H9 (cell line): ENCODE results near the gene WBP2. TPM values are rescaled to one million over a fixed set of nuclear protein-coding genes. Genes with fewer than 3 reads are reported as not detected.

ENCODE experiments used
- DNase-seq: peaks from one replicate; pipeline ENCODE4 v3.0.0-alpha.2; 2017
- H2AFZ ChIP-seq: one replicate; pipeline ENCODE4 v1.6.1; 2013; ENCODE audit warnings: mild to moderate bottlenecking, low read length, control low read depth, moderate library complexity
- H2AK5ac ChIP-seq: 2 replicates; pipeline ENCODE4 v1.6.1; 2013; ENCODE audit warnings: low read length, control low read depth, mixed read lengths; ENCODE audit not compliant: insufficient read length
- H2BK120ac ChIP-seq: one replicate; pipeline ENCODE4 v1.6.1; 2013; ENCODE audit warnings: low read depth, mild to moderate bottlenecking, low read length, control low read depth, inconsistent platforms; ENCODE audit not compliant: poor library complexity, severe bottlenecking
- H2BK12ac ChIP-seq: 2 replicates; pipeline ENCODE4 v1.6.1; 2013; ENCODE audit warnings: low read length, control low read depth, mixed read lengths, low read depth; ENCODE audit not compliant: insufficient read length
- H2BK15ac ChIP-seq: 2 replicates; pipeline ENCODE4 v1.6.1; 2013; ENCODE audit warnings: low read depth, low read length, control low read depth
- H2BK20ac ChIP-seq: one replicate; pipeline ENCODE4 v1.6.1; 2013; ENCODE audit warnings: low read depth, mild to moderate bottlenecking, low read length, control low read depth, inconsistent platforms; ENCODE audit not compliant: poor library complexity, severe bottlenecking
- H2BK5ac ChIP-seq: 2 replicates; pipeline ENCODE4 v1.6.1; 2013; ENCODE audit warnings: low read length, control low read depth, mixed read lengths; ENCODE audit not compliant: insufficient read length
- H3K14ac ChIP-seq: 2 replicates; pipeline ENCODE4 v1.6.1; 2013; ENCODE audit warnings: low read length, control low read depth; ENCODE audit not compliant: insufficient read depth
- H3K18ac ChIP-seq: 2 replicates; pipeline ENCODE4 v1.6.1; 2013; ENCODE audit warnings: low read depth, mild to moderate bottlenecking, mixed read lengths, low read length, control low read depth; ENCODE audit not compliant: insufficient read length
- H3K23ac ChIP-seq: 2 replicates; pipeline ENCODE4 v1.6.1; 2013; ENCODE audit warnings: low read length, control low read depth, mixed read lengths, low read depth; ENCODE audit not compliant: insufficient read length
- H3K23me2 ChIP-seq: 2 replicates; pipeline ENCODE4 v1.6.1; 2013; ENCODE audit warnings: low read depth, mild to moderate bottlenecking, mixed read lengths, low read length, control low read depth; ENCODE audit not compliant: insufficient read length, poor library complexity, severe bottlenecking
- H3K27ac ChIP-seq: 2 replicates; pipeline ENCODE4 v1.5.1; 2013; ENCODE audit warnings: low read length, control low read depth, mixed read lengths, low read depth; ENCODE audit not compliant: insufficient read length
- H3K27me3 ChIP-seq: 2 replicates; pipeline ENCODE4 v1.6.1; 2013; ENCODE audit warnings: low read length, control low read depth, inconsistent platforms; ENCODE audit not compliant: insufficient read depth
- H3K4ac ChIP-seq: 2 replicates; pipeline ENCODE4 v1.6.1; 2013; ENCODE audit warnings: low read depth, mild to moderate bottlenecking, control low read depth, inconsistent platforms, low read length, moderate library complexity
- H3K4me1 ChIP-seq: 2 replicates; pipeline ENCODE4 v1.6.1; 2013; ENCODE audit warnings: low read length, control low read depth, inconsistent platforms; ENCODE audit not compliant: insufficient read depth
- H3K4me2 ChIP-seq: 2 replicates; pipeline ENCODE4 v1.6.1; 2013; ENCODE audit warnings: low read length, control low read depth, mixed read lengths; ENCODE audit not compliant: insufficient read length, insufficient read depth
- H3K56ac ChIP-seq: 2 replicates; pipeline ENCODE4 v1.6.1; 2013; ENCODE audit warnings: low read depth, mild to moderate bottlenecking, mixed read lengths, low read length, control low read depth; ENCODE audit not compliant: insufficient read length
- H3K79me1 ChIP-seq: 2 replicates; pipeline ENCODE4 v1.6.1; 2013; ENCODE audit warnings: low read depth, mild to moderate bottlenecking, moderate library complexity, low read length, control low read depth, inconsistent platforms; ENCODE audit not compliant: insufficient read depth, poor library complexity, severe bottlenecking
- H3K79me2 ChIP-seq: 2 replicates; pipeline ENCODE4 v1.6.1; 2013; ENCODE audit warnings: low read length, control low read depth, inconsistent platforms; ENCODE audit not compliant: insufficient read depth
- H3K9ac ChIP-seq: 2 replicates; pipeline ENCODE4 v1.6.1; 2013; ENCODE audit warnings: low read length, control low read depth, mixed read lengths; ENCODE audit not compliant: insufficient read length; ENCODE audit errors: extremely low read depth
- H3K9me3 ChIP-seq: one replicate; pipeline ENCODE4 v1.6.1; 2013; ENCODE audit warnings: low read depth, low read length, inconsistent platforms; ENCODE audit not compliant: control insufficient read depth
- H3T11ph ChIP-seq: one replicate; pipeline ENCODE4 v1.6.1; 2013; ENCODE audit warnings: mild to moderate bottlenecking, low read length, control low read depth, inconsistent platforms
- H4K20me1 ChIP-seq: one replicate; pipeline ENCODE4 v1.6.1; 2013; ENCODE audit not compliant: control insufficient read depth, insufficient read length, insufficient read depth
- H4K5ac ChIP-seq: 2 replicates; pipeline ENCODE4 v1.6.1; 2013; ENCODE audit warnings: low read depth, mild to moderate bottlenecking, mixed read lengths, low read length, control low read depth; ENCODE audit not compliant: insufficient read length
- H4K8ac ChIP-seq: replicated peaks from 2 replicates; pipeline ENCODE4 v1.6.1; 2013; ENCODE audit warnings: low read length, control low read depth, mixed read lengths, low read depth; ENCODE audit not compliant: insufficient read length
- H4K91ac ChIP-seq: 2 replicates; pipeline ENCODE4 v1.6.1; 2013; ENCODE audit warnings: low read depth, mild to moderate bottlenecking, moderate library complexity, mixed read lengths, low read length, control low read depth; ENCODE audit not compliant: insufficient read length
- H3K27ac Mint-ChIP-seq, 3 experiments: 2 replicates in 2 of 3; 3 replicates in 1 of 3; pipeline ENCODE4 v1.8.0; 2020 to 2021; ENCODE audit warnings: mixed read lengths in 3 of 3, mild to moderate bottlenecking in 1 of 3, moderate library complexity in 1 of 3
- H3K27me3 Mint-ChIP-seq: 2 replicates; pipeline ENCODE4 v1.8.0; 2021; ENCODE audit warnings: low read depth, mild to moderate bottlenecking, moderate library complexity, mixed read lengths
- H3K36me3 Mint-ChIP-seq, 3 experiments: 2 replicates in 2 of 3; 3 replicates in 1 of 3; pipeline ENCODE4 v1.8.0; 2020 to 2021; ENCODE audit warnings: low read depth in 3 of 3, mixed read lengths in 3 of 3; ENCODE audit not compliant: insufficient read depth in 1 of 3
- H3K4me1 Mint-ChIP-seq, 2 experiments: 2 replicates each; pipeline ENCODE4 v1.8.0; 2020; ENCODE audit warnings: mixed read lengths in 2 of 2
- H3K4me3 Mint-ChIP-seq, 2 experiments: 2 replicates in 1 of 2; 3 replicates in 1 of 2; pipeline ENCODE4 v1.8.0; 2020 to 2021; ENCODE audit warnings: mild to moderate bottlenecking in 2 of 2, mixed read lengths in 2 of 2, moderate library complexity in 1 of 2
- H3K9me3 Mint-ChIP-seq, 2 experiments: 2 replicates in 1 of 2; 3 replicates in 1 of 2; pipeline ENCODE4 v1.8.0; 2020; ENCODE audit warnings: mild to moderate bottlenecking in 2 of 2, mixed read lengths in 2 of 2, moderate library complexity in 1 of 2
- CTCF ChIP-seq: fragments of 200-600 bp; sonication (generic); conservative IDR thresholded peaks from 3 replicates; pipeline ENCODE4 v1.8.0; 2021; ENCODE audit warnings: antibody characterized with exemption, mild to moderate bottlenecking
- WGBS: extraction: QIAGEN DNeasy Blood & Tissue Kit; methylation state at CpG from one replicate; pipeline ENCODE4 v1.1.7; 2013; ENCODE audit warnings: missing lambda C conversion rate, low lambda C conversion rate, mixed read lengths; ENCODE audit not compliant: insufficient read length; ENCODE audit errors: extremely low coverage; 5-methylcytosine and 5-hydroxymethylcytosine counted together
- total RNA-seq: library from RNA; stranded (reverse); gene quantifications from 2 replicates; pipeline ENCODE4 v1.2.1, GENCODE V29; 2021

The WBP2 gene
- total RNA-seq, 1 experiment from 2014 or later, result 63.2 TPM

GRCh38 chr17:75834928-75835653, 20.0 kb downstream of the WBP2 start:
- no peak overlapping the region for H2BK12ac ChIP-seq
- no peak overlapping the region for H3K9ac ChIP-seq
- no peak overlapping the region for H2BK120ac ChIP-seq
- no peak overlapping the region for H3K56ac ChIP-seq
- no peak overlapping the region for H4K5ac ChIP-seq
- H3K27ac ChIP-seq, result no peak overlapping the region
- no peaks in the 10 kb centered on the region for H4K20me1 ChIP-seq
- H2AFZ ChIP-seq, result no peak overlapping the region
- no peak overlapping the region for H4K91ac ChIP-seq
- no peak for DNase-seq
- H3K36me3 Mint-ChIP-seq, result no peaks in the 10 kb centered on the region
- WGBS, result no CpG with 5 or more reads among the region's 24 CpGs
- H3K79me1 ChIP-seq, result no peaks in the 10 kb centered on the region
- H3K27ac Mint-ChIP-seq, result no peak overlapping the region
- no peaks in the 10 kb centered on the region for H3K9me3 Mint-ChIP-seq
- no peak overlapping the region for H3K4me3 Mint-ChIP-seq
- no peak overlapping the region for H3K4me2 ChIP-seq
- no peaks in the 10 kb centered on the region for H3K9me3 ChIP-seq
- H3K4me1 ChIP-seq, result peaks cover 5% of the 10 kb centered on the region; the same call in 1 of the 2 replicates
- H3K14ac ChIP-seq, result no peak overlapping the region; the same call in 1 of the 2 replicates
- H2BK5ac ChIP-seq, result no peak overlapping the region
- no peak for TF ChIP-seq CTCF
- no peak overlapping the region for H3K4ac ChIP-seq
- H3K27me3 Mint-ChIP-seq, result no peaks in the 10 kb centered on the region
- H3T11ph ChIP-seq, result no peak overlapping the region
- no peak overlapping the region for H4K8ac ChIP-seq
- H3K23me2 ChIP-seq, result no peaks in the 10 kb centered on the region
- H3K79me2 ChIP-seq, result no peaks in the 10 kb centered on the region
- H3K23ac ChIP-seq, result no peak overlapping the region
- H2BK15ac ChIP-seq, result no peak overlapping the region
- no peak overlapping the region for H3K18ac ChIP-seq
- peaks cover 18 to 34% of the 10 kb centered on the region in 2 experiments for H3K4me1 Mint-ChIP-seq
- no peak overlapping the region for H2AK5ac ChIP-seq
- no peak overlapping the region for H2BK20ac ChIP-seq
- H3K27me3 ChIP-seq, result no peaks in the 10 kb centered on the region
